CD14-positive monocyte (primary cell): ENCODE results near the gene TESPA1. TPM values are rescaled to one million over a fixed set of nuclear protein-coding genes. Genes with fewer than 3 reads are reported as not detected.

Experiments used
- DNase-seq, 3 donors: peaks; one replicate each; pipeline ENCODE4 v3.0.0-alpha.2; 2011 to 2022
- H2AFZ ChIP-seq: 2 replicates; pipeline ENCODE4 v1.6.0; 2012; ENCODE audit warnings: mild to moderate bottlenecking, low read depth, low read length, inconsistent platforms; ENCODE audit not compliant: insufficient read depth, poor library complexity, severe bottlenecking
- H3K27ac ChIP-seq, 2 donors: 1 replicate in 1 of 2; 2 replicates in 1 of 2; pipeline ENCODE4 v1.5.1; 2012 to 2013; ENCODE audit warnings: low read length in 2 of 2, control low read depth in 1 of 2, inconsistent platforms in 1 of 2, low read depth in 1 of 2, mild to moderate bottlenecking in 1 of 2
- H3K27me3 ChIP-seq, 2 donors: one replicate each; pipeline versions ENCODE4 v1.6.0 to v1.6.1; 2011 to 2013; ENCODE audit warnings: low read length in 2 of 2; ENCODE audit not compliant: control insufficient read depth in 2 of 2, insufficient read depth in 2 of 2
- H3K36me3 ChIP-seq, 2 donors: replicated peaks in 1 of 2; 1 replicate in 1 of 2; 2 replicates in 1 of 2; pipeline versions ENCODE4 v1.5.1 to v1.6.1; 2012 to 2013; ENCODE audit warnings: low read length in 2 of 2, control low read depth in 1 of 2, inconsistent platforms in 1 of 2, mild to moderate bottlenecking in 1 of 2; ENCODE audit not compliant: insufficient read depth in 2 of 2, control insufficient read depth in 1 of 2
- H3K4me1 ChIP-seq, 2 donors: 1 replicate in 1 of 2; 2 replicates in 1 of 2; pipeline versions ENCODE4 v1.5.1 to v1.6.1; 2012 to 2013; ENCODE audit warnings: low read length in 2 of 2, control low read depth in 1 of 2, inconsistent platforms in 1 of 2, mild to moderate bottlenecking in 1 of 2, moderate library complexity in 1 of 2; ENCODE audit not compliant: insufficient read depth in 2 of 2, control insufficient read depth in 1 of 2
- H3K4me2 ChIP-seq: replicated peaks from 2 replicates; pipeline ENCODE3; 2012; ENCODE audit warnings: low read length, moderate library complexity, mild to moderate bottlenecking; ENCODE audit not compliant: poor library complexity, severe bottlenecking; ENCODE audit errors: extremely low read depth
- H3K4me3 ChIP-seq, 3 experiments: fragments of 200-600 bp in 1 of 3; sonication (generic) in 1 of 3; replicated peaks in 1 of 3; 1 replicate in 2 of 3; 2 replicates in 1 of 3; pipeline ENCODE4 v1.5.1; 2011 to 2013; ENCODE audit warnings: low read length in 3 of 3, mild to moderate bottlenecking in 3 of 3, control low read depth in 2 of 3, low read depth in 2 of 3, inconsistent platforms in 1 of 3, moderate library complexity in 1 of 3
- H3K79me2 ChIP-seq: 2 replicates; pipeline ENCODE4 v1.6.0; 2012; ENCODE audit warnings: mild to moderate bottlenecking, control low read depth, inconsistent platforms, low read length, moderate library complexity; ENCODE audit not compliant: insufficient read depth
- H3K9ac ChIP-seq: 2 replicates; pipeline ENCODE4 v1.6.0; 2017; ENCODE audit warnings: low read length, mild to moderate bottlenecking; ENCODE audit not compliant: insufficient read depth, poor library complexity, severe bottlenecking
- H3K9me3 ChIP-seq, 2 donors: replicated peaks in 1 of 2; 1 replicate in 1 of 2; 2 replicates in 1 of 2; pipeline versions ENCODE4 v1.5.1 to v1.6.1; 2012 to 2013; ENCODE audit warnings: low read length in 2 of 2, control low read depth in 1 of 2; ENCODE audit not compliant: control insufficient read depth in 1 of 2, insufficient read depth in 1 of 2
- H4K20me1 ChIP-seq: 2 replicates; pipeline ENCODE4 v1.6.0; 2012; ENCODE audit warnings: mild to moderate bottlenecking, low read length, control low read depth, moderate library complexity; ENCODE audit not compliant: insufficient read depth
- H3K27ac Mint-ChIP-seq, 7 donors: one replicate each; pipeline ENCODE4 v1.8.0; 2020; ENCODE audit warnings: mild to moderate bottlenecking in 7 of 7, mixed read lengths in 7 of 7, moderate library complexity in 6 of 7, inconsistent platforms in 2 of 7
- H3K27me3 Mint-ChIP-seq, 3 donors: one replicate each; pipeline ENCODE4 v1.8.0; 2021 to 2022; ENCODE audit warnings: low read depth in 3 of 3, mild to moderate bottlenecking in 3 of 3, mixed read lengths in 3 of 3, moderate library complexity in 3 of 3, inconsistent platforms in 1 of 3
- H3K36me3 Mint-ChIP-seq, 2 donors: one replicate each; pipeline ENCODE4 v1.8.0; 2020; ENCODE audit warnings: mixed read lengths in 2 of 2, inconsistent platforms in 1 of 2, mild to moderate bottlenecking in 1 of 2
- H3K4me1 Mint-ChIP-seq: one replicate; pipeline ENCODE4 v1.8.0; 2020; ENCODE audit warnings: mild to moderate bottlenecking, mixed read lengths
- H3K4me3 Mint-ChIP-seq, 2 donors: one replicate each; pipeline ENCODE4 v1.8.0; 2020; ENCODE audit warnings: mild to moderate bottlenecking in 2 of 2, mixed read lengths in 2 of 2, moderate library complexity in 1 of 2
- H3K9me3 Mint-ChIP-seq, 7 donors: one replicate each; pipeline ENCODE4 v1.8.0; 2020 to 2022; ENCODE audit warnings: mixed read lengths in 7 of 7, mild to moderate bottlenecking in 6 of 7, moderate library complexity in 6 of 7, inconsistent platforms in 2 of 7
- CTCF ChIP-seq: fragments of 200-600 bp; IDR thresholded peaks from one replicate; pipeline ENCODE4 v1.8.0; 2022; ENCODE audit warnings: antibody characterized with exemption, mild to moderate bottlenecking
- WGBS: methylation state at CpG from one replicate; pipeline ENCODE4 v1.1.5; 2013; ENCODE audit warnings: missing lambda C conversion rate; ENCODE audit not compliant: insufficient coverage; 5-methylcytosine and 5-hydroxymethylcytosine counted together
- intact Hi-C, 2 donors: fragments of 100-400 bp; cut with micrococcal nuclease; formaldehyde crosslinking; loops; one replicate each; pipeline versions ENCODE4 v1.15.0 to v1.15.1; 2023
- polyA plus RNA-seq, 3 donors: library from polyadenylated mRNA; depleted of rRNA in 1 of 3; unstranded in 2 of 3; stranded (reverse) in 1 of 3; fragments of 300-500 nt in 2 of 3; fragments of >200 nt in 1 of 3; fragmentation: Illumina TruSeq in 2 of 3; gene quantifications; 1 replicate in 2 of 3; 2 replicates in 1 of 3; pipeline ENCODE4 v1.2.3, GENCODE V29; 2012 to 2021

The TESPA1 gene
- polyA plus RNA-seq, 3 donors: 0.23 to 0.61 (median 0.37) TPM

- Histone ChIP-seq H3K4me1 (peaks cover 16 to 18% of the 10 kb centered on the region in 2 donors), H3K79me2 (no peaks in the 10 kb centered on the region), H3K27ac (no peak overlapping the region), H4K20me1 (no peaks in the 10 kb centered on the region), H3K4me3 (peak overlapping the region in 1 of 3 experiments; percentile 51), H3K9ac (no peak overlapping the region), H2AFZ (peak overlapping the region; percentile 66), H3K36me3 (no peaks in the 10 kb centered on the region), H3K9me3 (no peaks in the 10 kb centered on the region), H3K4me2 (peak overlapping the region; percentile 61), H3K27me3 (no peaks in the 10 kb centered on the region)
- WGBS: 0% methylated on average over 1 of the region's 2 CpGs
- H3K27ac Mint-ChIP-seq: peak overlapping the region in 2 of 7 donors; percentile 15 to 41
- no peak for DNase-seq
- H3K9me3 Mint-ChIP-seq: no peaks in the 10 kb centered on the region
- H3K36me3 Mint-ChIP-seq: peaks cover 0 to 2% of the 10 kb centered on the region in 2 donors
- no peak for TF ChIP-seq CTCF
- intact Hi-C loops: no loop called here
- H3K27me3 Mint-ChIP-seq: peaks cover 0 to 3% (median 2%) of the 10 kb centered on the region in 3 donors
- peaks cover 36% of the 10 kb centered on the region for H3K4me1 Mint-ChIP-seq
- peak overlapping the region in 1 of 2 donors; percentile 57 for H3K4me3 Mint-ChIP-seq
Observed at GRCh38 chr12:54983536-54984101, 943 bp downstream of the TESPA1 start.

DNA sequence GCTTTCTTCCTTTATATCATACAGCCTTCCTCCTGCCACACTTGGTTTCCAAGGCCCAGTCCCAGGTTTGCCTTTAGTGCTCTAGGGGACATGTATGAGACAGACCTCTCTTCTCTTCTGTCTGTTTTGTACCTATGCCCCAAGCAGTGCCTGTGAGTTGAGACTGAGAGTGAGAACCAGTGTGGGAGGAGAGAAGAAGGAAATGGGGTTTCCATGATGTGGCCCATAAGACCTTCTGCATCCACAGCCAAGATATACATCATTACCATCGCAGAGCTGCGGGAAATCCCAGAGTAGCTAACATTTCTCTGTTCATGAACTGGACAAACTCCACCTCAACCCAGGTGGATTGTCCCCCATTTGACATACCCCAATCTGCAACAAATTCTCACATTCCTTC, 2.8 kb downstream of the TESPA1 start:
- H3K4me1 Mint-ChIP-seq: peaks cover 43% of the 10 kb centered on the region
- H3K79me2 ChIP-seq: no peaks in the 10 kb centered on the region
- H3K4me1 ChIP-seq: peaks cover 16 to 18% of the 10 kb centered on the region in 2 donors
- no peaks in the 10 kb centered on the region for H3K9me3 ChIP-seq
- no peak for TF ChIP-seq CTCF
- peaks cover 0 to 1% (median 0%) of the 10 kb centered on the region in 3 donors for H3K27me3 Mint-ChIP-seq
- no peaks in the 10 kb centered on the region for H3K36me3 ChIP-seq
- no peaks in the 10 kb centered on the region for H4K20me1 ChIP-seq
- H3K4me3 ChIP-seq: no peak overlapping the region
- H3K4me2 ChIP-seq: no peak overlapping the region
- whole genome bisulfite sequencing: 100% methylated on average over 1 of the region's 2 CpGs
- intact Hi-C loops: no loop called here
- no peak overlapping the region for H3K4me3 Mint-ChIP-seq
- H3K27ac Mint-ChIP-seq: no peak overlapping the region
- no peak overlapping the region for H2AFZ ChIP-seq
- H3K27ac ChIP-seq: no peak overlapping the region
- H3K27me3 ChIP-seq: no peaks in the 10 kb centered on the region
- peaks cover 0 to 2% of the 10 kb centered on the region in 2 donors for H3K36me3 Mint-ChIP-seq
- DNase-seq: no peak
- H3K9me3 Mint-ChIP-seq: no peaks in the 10 kb centered on the region
- no peak overlapping the region for H3K9ac ChIP-seq
